ENCODE measurements around the gene DNAJC16. TPM values are rescaled to one million over a fixed set of nuclear protein-coding genes. Genes with fewer than 3 reads are reported as not detected.
A peak's percentile ranks its signal among the peaks of the same experiment; 100 is the strongest.

The DNAJC16 gene
- total RNA-seq, 2 donors from 2014 or later: 11.9 to 12.5 TPM

DNA sequence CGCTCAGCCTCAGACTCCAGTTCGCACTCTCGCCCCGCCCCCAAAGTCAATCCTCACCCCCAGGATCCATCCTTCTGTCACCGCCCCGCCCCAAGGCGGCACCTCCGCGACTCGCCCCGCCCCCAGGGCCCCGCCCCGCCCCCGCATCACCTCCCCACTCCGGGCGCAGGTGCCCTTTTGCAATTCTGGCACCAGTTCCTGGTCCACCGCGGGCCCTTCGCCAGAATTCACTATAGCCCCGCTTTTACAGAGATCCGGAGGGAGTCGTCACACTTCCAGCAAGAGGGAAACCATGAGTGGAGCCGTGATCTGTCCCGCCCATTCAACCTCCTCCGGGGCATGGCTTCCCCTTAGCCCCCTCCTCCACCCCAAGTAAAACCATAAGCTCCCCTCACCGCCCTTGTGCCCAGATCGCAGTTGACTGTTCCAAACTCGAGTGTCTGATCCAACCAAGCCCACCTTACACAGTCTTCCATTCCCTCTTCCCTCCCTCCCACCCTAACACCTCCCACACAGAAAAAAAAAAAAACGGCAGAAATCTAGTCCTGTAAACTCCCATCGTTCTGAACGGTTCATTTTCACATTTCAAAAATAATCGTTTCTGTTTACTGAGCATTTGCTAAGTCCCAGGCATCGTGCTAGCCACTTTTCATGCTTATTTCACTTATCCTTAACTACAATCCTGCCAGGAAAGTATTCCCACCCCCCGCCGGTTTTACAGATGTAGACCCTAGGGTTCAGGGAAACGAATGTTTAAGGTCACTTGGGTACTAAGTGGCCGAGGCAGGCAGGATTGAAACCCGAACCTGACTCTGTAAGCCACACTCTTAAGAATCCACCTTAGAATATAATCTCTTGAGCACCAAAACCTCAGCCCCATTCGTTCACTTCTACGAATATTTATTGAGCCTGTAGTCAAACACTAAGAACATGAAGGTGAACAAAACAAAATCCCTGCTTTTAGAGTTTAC is 1.3 kb upstream of the DNAJC16 start:
- TF ChIP-seq POLR2A (IDR thresholded peaks at IDR 0.05): peak in 2 of 3 donors; percentile 36 to 47
- TF ChIP-seq, protein P1, sequence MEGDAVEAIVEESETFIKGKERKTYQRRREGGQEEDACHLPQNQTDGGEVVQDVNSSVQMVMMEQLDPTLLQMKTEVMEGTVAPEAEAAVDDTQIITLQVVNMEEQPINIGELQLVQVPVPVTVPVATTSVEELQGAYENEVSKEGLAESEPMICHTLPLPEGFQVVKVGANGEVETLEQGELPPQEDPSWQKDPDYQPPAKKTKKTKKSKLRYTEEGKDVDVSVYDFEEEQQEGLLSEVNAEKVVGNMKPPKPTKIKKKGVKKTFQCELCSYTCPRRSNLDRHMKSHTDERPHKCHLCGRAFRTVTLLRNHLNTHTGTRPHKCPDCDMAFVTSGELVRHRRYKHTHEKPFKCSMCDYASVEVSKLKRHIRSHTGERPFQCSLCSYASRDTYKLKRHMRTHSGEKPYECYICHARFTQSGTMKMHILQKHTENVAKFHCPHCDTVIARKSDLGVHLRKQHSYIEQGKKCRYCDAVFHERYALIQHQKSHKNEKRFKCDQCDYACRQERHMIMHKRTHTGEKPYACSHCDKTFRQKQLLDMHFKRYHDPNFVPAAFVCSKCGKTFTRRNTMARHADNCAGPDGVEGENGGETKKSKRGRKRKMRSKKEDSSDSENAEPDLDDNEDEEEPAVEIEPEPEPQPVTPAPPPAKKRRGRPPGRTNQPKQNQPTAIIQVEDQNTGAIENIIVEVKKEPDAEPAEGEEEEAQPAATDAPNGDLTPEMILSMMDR (IDR thresholded peaks at IDR 0.05): no peak
- ATAC-seq: peak; percentile 67
- Histone ChIP-seq H3K4me3 (peak overlapping the region in 1 of 2 donors; percentile 13), H3K9me3 (no peaks in the 10 kb centered on the region), H3K4me1 (peaks cover 32% of the 10 kb centered on the region), H3K36me3 (replicated peaks in 1 of 2; ENCODE audit: insufficient read depth in 1 of 2, low read depth in 2 of 2) (no peaks in the 10 kb centered on the region), H3K27ac (peak overlapping the region; percentile 81 to 99 (median 96)), H3K27me3 (no peaks in the 10 kb centered on the region)
- intact Hi-C loops (cut with DNase I): no loop called here
- DNase-seq: peak in 2 of 4 donors; percentile 100
- WGBS, 2 donors: 1 to 2% methylated on average over 17 to 33 of the region's 40 CpGs

DNA sequence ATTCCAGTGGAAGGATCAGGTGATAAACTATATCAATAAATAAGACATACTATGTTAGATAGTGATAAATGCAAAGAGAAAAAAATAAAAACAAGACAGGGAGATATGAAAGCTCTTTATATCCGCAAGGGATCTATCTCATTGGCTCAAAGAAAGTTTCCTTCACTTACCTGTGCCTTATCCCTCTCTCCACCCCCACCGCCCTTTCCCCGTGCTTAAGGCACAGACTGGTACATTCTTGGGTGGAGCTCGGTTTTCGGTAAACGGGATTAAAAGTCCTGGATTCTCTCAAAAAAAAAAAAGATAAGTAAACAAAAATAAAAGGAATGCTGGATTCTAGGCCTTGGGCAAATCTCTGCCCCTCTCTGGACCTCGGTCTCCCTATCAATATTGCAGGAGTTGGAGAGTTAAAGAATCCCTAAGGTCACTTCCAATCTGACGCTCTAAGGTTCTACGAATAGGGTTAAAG is 593 bp upstream of the DNAJC16 start:
- no peak for TF ChIP-seq POLR2A (IDR thresholded peaks at IDR 0.05)
- TF ChIP-seq, protein P1 (IDR thresholded peaks at IDR 0.05): no peak
- DNase-seq (peak in 1 of 4 donors; percentile 39), ATAC-seq (no peak)
- WGBS, 2 donors: 9 to 10% methylated on average over 9 of the region's 9 CpGs
- H3K36me3 ChIP-seq (replicated peaks in 1 of 2; ENCODE audit: insufficient read depth in 1 of 2, low read depth in 2 of 2): no peaks in the 10 kb centered on the region
- H3K4me3 ChIP-seq: no peak overlapping the region
- H3K9me3 ChIP-seq: no peaks in the 10 kb centered on the region
- H3K27ac ChIP-seq: peak overlapping the region; percentile 90 to 99 (median 96)
- H3K27me3 ChIP-seq: no peaks in the 10 kb centered on the region
- intact Hi-C loops (cut with DNase I): no loop called here
- peaks cover 32% of the 10 kb centered on the region for H3K4me1 ChIP-seq

DNA sequence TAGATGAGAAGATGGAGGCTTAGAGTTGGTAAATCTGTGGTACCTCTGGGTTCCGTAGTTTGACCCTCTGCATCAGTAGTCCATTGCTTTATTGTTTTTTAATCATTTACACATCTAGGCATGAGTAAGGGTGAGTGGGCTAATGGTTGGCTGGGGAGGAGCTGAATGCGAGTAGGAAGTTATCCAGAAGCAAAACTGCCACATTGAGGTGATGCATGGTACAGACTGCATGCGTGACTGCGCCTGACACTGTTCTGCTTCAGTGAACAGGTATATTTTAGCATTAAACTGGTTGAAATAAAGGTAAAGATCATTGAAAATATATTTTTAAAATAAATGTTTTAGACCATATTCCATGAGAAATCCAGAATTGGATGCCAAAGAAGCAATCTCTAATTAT is 4.4 kb downstream of the DNAJC16 start:
- TF ChIP-seq, protein P1 (IDR thresholded peaks at IDR 0.05): no peak
- no peak for TF ChIP-seq POLR2A (IDR thresholded peaks at IDR 0.05)
- Histone ChIP-seq H3K9me3 (no peaks in the 10 kb centered on the region), H3K36me3 (replicated peaks in 1 of 2; ENCODE audit: insufficient read depth in 1 of 2, low read depth in 2 of 2) (peaks cover 0 to 2% of the 10 kb centered on the region in 2 donors), H3K27me3 (no peaks in the 10 kb centered on the region), H3K4me1 (peaks cover 16% of the 10 kb centered on the region), H3K27ac (no peak overlapping the region), H3K4me3 (no peak overlapping the region)
- DNase-seq (no peak), ATAC-seq (no peak)
- intact Hi-C loops (cut with DNase I): no loop called here
- WGBS, 2 donors: 90 to 97% methylated on average over 4 of the region's 4 CpGs

DNA sequence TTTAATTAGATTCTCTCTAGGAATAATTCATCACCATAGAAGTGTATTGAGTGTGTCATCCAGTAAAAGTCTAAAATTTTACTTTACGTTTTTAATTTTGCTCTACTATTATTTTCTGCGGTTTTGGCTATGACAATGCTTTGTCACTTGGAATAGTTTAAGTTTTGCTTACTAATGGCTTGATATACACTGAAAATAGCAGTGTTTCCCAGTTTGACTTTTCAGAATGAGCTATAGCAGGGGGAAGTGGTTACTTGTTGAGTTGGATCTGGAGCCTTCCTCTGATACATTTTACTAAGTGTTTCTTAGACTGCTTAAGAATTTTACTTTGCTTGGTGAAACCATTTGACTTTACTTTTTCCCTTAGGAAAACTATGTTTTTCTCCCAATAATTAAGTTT is 5.0 kb downstream of the DNAJC16 start:
- Histone ChIP-seq H3K27me3 (no peaks in the 10 kb centered on the region), H3K36me3 (replicated peaks in 1 of 2; ENCODE audit: insufficient read depth in 1 of 2, low read depth in 2 of 2) (peaks cover 0 to 2% of the 10 kb centered on the region in 2 donors), H3K9me3 (no peaks in the 10 kb centered on the region), H3K4me3 (no peak overlapping the region), H3K4me1 (peaks cover 13% of the 10 kb centered on the region), H3K27ac (no peak overlapping the region)
- no peak for TF ChIP-seq POLR2A (IDR thresholded peaks at IDR 0.05)
- TF ChIP-seq, protein P1 (IDR thresholded peaks at IDR 0.05): no peak
- 77 to 84% methylated on average over 2 of the region's 2 CpGs for WGBS, 2 donors
- ATAC-seq: no peak
- no peak for DNase-seq
- intact Hi-C loops (cut with DNase I): no loop called here
